ENCODE results near the gene EDN1.

EDN1 gene

DNA sequence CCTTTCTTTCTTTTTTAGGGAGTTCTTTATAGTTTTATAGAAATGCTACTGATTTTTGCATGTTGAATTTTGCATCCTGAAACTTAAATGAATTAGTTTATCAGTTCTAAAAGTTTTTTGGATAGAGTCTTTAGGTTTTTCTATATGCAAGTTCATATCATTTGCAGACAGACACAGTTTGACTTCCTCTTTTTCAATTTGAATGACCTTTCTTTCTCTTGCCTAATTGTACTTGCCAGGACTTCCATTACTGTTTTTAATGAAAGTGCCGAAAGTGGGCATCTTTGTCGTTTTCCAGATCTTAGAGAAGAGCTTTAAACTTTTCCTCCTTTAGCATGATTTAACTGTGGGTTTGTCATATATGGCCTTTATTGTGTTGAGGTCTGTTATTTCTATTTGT is 21.1 kb upstream of the EDN1 start:
- DNase-seq (ENCODE audit: low read depth in 2 of 2): no peak

DNA sequence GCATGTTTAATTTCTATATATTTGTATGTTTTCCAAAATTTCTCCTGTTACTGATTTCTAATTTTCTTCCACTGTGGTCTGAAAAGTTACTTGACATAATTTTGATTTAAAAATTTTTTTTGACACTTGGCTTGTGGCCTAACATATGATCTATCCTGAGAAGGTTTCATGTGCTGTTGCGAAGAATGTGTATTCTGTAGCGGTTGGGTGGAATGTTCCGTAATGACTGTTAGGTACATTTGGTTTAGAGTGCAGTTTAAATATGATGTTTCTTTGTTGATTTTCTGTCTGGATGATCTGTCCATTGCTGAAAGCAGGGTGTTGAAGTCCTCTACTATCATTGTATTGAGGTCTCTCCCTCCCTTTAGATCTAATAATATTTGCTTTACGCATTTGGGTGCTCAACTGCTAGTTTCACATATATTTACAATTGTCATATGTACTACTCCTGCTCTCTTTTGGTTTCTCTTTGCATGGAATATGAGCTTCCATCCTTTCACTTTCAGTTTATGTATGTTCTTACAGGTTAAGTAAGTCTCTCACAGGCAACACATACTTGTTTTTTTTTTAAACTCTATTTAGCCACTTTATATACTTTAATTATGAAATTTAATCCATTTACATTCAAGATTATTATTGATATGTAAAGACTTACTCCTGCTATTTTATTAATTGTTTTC is 19.5 kb upstream of the EDN1 start:
- no peak for DNase-seq (ENCODE audit: low read depth in 2 of 2)

DNA sequence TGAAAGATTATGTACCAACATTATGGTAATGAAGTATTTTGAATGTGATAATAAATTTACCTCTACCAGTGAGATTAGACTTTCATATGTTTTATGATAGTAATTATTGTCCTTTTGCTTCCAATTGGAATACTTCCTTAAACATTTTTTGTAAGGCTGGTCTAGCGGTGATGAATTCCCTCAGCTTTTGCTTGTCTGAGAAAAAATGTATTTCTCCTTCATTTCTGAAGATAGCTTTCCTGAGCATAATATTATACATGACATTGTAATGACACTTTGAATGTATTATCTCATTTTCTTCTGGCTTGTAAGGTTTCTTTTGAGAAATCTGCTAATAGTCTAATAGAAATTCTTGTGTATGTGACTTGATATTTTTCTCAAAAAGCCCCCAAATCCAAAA is 18.6 kb upstream of the EDN1 start:
- no peak for DNase-seq (ENCODE audit: low read depth in 2 of 2)

DNA sequence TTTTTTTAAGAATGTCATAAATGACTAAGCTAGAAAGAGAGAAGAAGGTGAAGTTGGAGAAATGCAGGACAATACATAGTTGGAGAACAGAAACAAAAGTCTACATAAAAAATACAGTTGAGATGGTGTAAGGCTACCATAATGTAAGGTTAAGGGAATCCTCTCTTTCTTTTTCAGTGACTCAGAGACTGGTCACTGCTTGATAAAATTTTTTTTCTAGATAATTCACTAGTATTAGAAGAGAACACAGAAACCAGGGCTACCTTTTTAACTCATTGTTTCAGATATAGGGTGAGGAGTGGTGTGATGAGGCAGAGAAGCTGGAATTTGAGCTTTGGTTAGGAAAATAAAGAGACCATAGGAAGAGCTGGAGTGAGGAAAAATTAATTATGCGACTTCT is 18.2 kb upstream of the EDN1 start:
- DNase-seq (ENCODE audit: low read depth in 2 of 2): no peak

DNA sequence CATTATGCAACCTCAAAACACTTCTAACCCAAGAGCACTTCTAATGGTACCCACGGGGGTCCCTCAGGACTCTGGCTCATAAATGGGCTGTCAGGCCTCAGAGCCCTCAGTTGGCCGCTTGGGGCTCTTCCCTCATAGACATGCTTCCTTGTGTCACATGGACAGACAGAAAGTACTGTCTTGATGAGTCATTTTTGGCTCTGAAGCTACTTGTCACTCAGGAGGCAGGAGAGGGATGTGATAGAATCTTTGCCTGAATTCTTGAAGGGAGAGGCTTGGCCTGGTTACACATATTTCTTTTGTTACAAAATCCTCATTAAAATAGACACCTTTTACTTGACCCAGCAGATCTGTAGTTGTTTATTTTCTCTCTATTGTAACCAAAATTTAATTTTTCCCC is 15.1 kb upstream of the EDN1 start:
- DNase-seq (ENCODE audit: low read depth in 2 of 2): no peak

DNA sequence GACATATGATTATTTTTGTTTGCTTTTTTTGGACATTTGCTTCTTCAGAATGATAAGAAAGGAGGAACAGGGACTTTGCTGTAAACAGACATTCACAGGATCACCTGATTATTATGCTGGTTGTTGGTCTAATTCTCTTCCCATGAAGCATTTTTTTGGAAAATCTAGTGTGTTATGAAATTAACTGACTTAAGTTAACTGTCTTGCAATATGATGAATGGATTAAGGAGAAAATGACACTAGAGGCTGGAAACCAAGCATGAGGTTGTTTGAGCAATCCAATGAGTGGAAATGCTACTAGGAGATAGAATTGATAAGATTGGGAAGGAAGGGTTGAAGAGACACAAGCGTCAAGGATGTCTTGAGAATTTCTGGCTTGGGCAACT is 13.2 kb upstream of the EDN1 start:
- no peak for DNase-seq (ENCODE audit: low read depth in 2 of 2)

DNA sequence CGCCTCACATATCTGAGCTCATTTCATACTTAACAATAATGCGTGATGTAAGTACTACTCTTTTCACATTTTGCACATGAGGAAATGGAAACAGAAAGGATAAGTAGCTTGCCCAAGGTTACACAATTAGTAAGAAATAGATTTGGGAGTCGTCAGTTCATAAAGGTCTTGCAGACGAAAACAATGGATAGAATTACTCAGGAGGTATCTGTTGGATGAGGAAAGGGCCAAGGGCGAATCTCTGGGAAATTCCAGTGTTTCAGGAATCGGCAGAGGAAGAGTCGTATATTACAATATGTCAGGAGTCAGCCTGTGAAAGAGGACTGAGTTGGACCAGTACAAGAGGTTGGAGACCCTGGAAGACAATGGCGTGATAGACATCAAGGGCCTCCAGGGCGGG is 12.8 kb upstream of the EDN1 start:
- no peak for DNase-seq (ENCODE audit: low read depth in 2 of 2)

DNA sequence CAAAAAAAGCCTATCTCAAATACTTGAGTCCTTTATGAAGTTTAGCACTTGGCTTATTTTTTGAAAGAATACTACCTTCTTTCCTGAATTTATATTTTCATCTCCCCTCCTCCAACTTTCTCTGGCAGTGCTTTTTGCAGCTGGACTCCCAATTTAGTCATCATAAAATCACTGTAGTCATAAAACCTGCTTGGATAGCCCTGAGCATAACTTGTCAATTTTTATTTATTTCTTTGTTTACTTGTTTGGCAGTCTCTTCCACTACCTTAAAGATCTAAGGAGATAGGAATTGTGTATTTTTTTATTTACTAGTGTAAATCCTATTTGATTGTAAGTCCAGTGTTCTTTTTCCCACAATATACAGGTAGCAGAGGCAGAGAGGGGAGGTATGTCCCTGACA is 11.2 kb upstream of the EDN1 start:
- DNase-seq (ENCODE audit: low read depth in 2 of 2): no peak

DNA sequence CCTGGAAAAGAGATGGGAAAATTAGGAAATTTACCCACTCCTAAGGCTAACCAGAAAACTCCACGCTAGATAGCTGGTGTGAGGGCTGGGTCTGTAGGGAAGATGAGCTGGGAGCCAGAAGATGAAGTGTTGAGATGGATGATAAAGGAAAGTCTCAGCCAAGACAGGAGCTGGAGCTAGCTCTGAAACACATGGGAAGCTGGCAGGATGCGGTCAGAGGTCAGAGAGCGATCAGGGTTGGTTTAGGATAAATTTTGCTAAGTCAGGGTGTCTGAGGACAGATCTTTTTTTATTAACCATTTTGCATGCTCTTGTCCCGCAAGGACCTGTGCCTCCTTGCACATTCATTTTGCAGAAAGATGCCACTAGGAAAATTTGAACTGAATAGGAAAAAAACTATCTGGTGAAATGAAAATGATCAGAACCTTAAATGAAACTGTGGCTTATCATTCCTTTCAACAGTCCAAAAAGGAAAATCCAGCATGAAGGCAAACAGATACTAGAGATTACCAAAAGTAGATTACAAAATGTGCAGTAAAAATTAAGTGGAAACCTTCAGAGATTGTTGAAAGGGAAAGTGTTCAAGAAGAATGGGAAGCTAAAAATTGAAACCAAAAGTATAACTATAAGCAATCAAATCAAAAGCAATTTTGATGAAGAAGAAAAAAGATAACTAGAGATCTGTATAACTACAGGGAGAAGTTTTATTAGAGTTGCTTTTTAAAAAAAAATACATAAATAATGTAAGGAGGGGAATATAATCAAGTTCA is 10.7 kb upstream of the EDN1 start:
- no peak for DNase-seq (ENCODE audit: low read depth in 2 of 2)

DNA sequence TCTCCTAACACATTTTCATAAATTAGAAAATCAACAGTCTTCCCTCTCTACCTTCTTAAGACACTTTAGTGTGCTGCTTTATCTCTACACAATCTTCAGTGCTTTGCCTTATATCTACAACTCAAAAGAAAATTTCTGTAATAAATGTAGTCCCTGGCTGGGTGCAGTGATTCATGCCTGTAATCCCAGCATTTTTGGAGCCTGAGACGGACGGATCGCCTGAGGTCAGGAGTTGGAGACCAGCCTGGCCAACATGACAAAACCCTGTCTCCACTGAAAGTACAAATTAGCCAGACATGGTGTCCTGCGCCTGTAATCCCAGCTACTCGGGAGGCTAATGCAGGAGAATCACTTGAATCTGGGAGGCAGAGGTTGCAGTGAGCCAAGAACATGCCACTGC is 9.7 kb upstream of the EDN1 start:
- DNase-seq (ENCODE audit: low read depth in 2 of 2): no peak

DNA sequence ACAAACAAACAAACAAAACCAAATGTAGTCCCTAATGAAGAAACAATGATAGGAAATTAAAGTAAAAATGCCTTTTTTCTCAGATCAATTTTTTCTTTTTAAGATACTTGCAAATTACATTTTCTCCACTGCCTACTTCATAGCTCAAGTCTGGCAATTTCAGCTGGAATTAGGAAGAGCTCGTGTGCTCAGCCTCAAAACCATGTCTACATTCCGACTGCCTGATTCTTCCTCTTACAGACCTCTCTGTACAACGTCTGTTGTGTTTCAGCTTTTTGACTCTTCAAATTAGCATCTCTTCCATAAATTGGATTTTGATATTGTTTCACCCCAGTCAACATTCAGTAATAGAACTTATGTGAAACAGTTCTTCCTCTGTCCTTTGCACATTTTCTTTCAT is 9.3 kb upstream of the EDN1 start:
- no peak for DNase-seq (ENCODE audit: low read depth in 2 of 2)

DNA sequence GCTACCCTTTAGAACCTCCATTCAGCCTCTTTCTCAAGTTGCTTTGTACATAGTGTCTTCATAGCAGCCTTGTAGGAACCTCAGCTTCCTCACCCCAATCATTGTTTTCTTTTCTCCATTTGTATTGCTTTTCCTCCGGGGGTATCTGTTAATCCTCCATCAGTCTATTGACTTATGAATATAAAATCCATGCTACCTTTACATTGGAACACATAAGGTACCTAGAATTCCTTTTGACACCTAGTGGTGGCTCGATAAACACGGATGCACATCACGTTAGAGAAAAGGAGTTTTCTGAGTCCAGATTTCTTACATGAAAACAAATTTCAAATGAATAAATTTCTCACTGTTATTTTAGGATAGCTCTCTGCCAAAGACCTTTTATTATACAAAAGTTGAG is 6.3 kb upstream of the EDN1 start:
- no peak for DNase-seq (ENCODE audit: low read depth in 2 of 2)

DNA sequence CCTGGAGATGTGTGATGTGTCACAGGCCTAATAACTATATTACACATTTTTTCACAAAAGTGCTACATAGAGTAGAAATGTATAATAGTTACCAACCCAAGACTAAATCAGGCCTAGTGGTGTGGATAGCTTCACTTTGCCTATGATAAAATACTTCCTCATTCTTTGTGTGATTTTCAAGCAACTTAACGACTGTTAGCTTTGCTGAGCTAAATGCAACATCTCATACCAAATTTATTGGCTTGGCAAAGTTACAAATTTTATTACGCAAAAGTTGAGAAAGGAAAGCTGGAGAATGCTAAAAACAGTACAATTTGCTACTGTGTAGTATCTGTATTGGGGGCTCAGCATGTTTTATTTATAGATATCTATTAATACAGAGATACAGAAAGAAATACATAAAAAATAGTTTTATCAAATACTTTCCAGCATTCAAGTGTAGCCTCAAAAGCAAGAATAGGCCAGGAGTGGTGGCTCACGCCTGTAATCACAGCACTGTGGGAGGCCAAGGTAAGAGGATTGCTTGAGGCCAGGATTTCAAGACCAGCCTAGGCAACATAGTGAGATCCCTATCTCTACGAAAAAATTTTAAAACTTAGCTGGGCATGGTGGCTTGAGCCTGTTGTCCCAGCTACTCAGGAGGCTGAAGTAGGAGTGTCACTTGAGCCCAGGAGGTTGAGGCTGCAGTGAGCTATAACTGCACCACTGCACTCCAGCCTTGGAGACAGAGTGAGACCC is 3.6 kb upstream of the EDN1 start:
- no peak for DNase-seq (ENCODE audit: low read depth in 2 of 2)

DNA sequence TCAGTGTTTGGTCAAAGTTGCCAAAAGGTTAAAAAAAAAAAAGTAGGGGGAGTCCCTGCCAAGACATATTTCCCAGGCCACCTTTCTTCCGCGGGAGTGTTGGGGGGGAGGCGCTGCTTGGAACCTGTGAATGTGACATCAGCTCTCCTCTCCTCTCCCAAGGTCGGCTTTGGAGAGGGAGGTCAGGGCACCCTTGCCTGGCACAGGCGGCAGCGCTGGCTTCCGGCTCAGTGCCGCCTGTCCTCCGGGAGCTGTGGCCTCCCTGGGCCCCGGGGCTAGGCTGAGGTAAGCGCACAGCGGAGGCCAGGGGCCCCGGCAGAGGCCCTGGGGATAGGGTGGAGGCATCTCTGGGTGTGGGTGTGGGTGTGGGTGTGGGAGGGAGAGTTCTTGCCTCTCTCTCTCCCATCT is 1.9 kb upstream of the EDN1 start:
- no peak for DNase-seq (ENCODE audit: low read depth in 2 of 2)

DNA sequence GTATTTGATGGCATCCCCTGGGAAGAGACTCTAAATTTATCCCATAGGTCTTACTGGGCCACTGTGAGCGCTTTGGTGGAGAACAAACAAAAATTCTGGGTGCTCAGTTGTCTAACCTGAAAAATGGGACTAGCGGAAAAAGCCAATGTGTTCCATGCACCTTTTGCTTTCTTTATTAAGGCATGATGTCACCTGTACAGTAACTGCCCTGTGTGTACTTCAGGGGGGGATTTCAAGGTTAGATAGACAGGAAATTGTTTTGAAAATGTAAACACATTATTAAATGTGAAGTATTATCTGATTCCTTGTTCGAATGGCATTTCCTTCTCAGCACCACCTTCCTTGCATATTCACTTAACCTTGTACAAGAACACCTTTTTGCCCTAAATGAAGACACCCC is 1.2 kb upstream of the EDN1 start:
- DNase-seq (ENCODE audit: low read depth in 2 of 2): no peak

DNA sequence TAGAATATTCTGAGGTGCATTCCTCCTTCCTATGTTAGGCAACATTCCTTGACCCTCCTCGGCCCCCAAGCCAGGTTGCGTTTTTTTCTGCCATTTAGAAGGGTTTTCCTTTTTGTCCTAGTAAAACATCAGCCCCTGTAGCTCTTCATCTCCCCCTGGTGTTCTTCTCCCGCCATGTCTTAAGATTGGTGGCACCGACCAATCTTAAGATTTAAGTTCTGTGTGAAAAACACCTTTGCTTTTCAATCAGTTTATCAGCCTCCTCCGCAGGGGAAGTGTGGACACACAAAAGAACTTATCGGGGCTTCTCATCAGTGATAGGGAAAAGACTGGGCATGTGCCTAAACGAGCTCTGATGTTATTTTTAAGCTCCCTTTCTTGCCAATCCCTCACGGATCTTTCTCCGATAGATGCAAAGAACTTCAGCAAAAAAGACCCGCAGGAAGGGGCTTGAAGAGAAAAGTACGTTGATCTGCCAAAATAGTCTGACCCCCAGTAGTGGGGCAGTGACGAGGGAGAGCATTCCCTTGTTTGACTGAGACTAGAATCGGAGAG is 719 bp upstream of the EDN1 start:
- peak; percentile 3 to 17 for DNase-seq (ENCODE audit: low read depth in 2 of 2)

DNA sequence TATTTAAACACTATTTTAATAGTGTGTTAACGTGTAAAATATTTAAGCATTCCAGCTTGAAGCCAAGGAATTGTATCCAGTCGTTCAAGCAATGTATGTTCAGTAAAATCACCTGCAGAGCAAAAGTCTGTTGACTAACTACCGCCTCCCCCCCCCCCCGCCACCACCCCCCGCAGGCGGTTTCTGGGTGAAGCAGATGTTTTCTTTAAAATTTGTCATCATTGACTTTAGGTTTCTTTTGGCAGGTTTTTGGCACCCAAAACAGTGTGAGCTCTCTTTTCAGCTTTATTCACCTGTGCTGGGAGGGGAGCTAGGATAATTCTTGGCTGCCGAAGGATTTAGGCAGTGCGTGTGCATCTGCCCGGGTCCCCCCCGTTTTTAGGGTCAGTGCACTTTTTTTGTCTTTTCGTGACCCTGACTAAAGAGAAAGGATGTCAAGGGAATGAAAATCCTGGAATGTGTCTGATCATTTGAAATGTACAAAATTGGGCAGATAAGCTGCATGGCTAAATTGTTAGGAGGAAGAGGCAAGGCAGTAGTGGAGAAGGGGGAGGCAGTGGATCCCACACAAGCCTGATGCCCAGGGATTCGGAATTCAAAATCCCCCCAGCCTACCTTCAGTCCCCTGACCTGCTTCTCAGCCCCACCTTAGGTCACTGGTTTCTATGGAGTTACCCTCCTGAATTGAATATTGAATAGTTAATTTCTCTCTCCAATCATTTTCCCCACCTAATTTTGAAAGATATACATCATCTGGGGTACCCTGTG is 1.1 kb downstream of the EDN1 start:
- DNase-seq (ENCODE audit: low read depth in 2 of 2): no peak

DNA sequence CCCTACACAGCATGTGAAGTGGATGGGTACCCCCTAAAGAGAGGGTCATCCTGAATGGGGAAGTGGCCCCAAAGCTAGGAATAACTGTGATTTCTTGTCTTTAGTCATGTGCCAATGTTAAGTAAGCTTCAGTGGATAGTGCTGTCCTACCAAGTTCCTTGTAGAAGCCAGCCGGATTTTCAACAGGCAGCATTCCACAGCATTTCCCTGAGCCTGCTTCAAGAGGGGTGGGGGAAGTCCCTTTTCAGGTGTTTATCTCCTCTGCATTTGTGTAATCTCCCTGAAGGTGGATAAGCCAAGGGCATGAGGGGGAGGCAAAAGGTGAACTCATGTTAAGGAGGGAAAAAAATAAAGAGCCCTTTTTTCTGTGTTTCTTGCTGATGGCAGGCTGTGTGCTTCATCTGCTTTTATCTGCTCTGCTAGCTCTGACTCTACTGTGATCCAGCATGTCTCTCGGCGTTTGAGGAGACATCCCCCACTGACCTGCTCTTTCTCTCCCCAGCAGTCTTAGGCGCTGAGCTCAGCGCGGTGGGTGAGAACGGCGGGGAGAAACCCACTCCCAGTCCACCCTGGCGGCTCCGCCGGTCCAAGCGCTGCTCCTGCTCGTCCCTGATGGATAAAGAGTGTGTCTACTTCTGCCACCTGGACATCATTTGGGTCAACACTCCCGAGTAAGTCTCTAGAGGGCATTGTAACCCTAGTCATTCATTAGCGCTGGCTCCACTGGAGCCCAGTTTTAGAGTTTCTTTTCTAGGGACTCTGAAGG is 1.9 kb downstream of the EDN1 start:
- DNase-seq (ENCODE audit: low read depth in 2 of 2): no peak

DNA sequence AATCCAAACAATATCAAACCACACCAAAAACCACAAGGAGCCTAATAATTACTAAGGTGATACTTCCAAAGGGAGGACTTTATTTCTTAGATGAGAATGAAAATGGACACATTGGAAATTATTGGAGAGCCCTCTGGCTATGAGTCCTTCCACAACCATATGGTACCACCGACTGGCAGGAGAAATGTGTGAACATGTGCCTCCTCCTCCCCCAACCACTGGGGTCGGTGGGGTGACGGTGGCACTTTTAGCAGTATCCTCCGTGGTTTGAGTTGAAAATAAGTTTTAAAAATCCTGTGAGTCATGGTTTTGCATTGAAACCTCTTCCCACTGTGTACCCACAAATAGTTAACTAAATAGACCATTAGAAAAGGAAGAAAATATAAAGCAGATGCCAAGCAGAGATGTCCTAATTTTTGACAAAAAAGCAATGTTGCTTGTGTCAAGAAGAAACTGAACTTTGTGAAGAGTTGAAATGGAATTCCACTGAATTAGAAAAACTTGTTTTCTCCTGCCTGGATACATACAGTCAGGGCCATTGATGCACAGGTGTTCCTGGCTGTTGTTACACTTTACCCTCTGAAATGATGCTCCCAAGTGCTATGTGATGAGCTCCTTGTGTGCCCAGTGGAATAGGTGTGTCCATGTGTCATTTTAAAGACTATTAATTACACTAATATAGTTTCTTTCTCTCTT is 3.2 kb downstream of the EDN1 start:
- no peak for DNase-seq (ENCODE audit: low read depth in 2 of 2)

DNA sequence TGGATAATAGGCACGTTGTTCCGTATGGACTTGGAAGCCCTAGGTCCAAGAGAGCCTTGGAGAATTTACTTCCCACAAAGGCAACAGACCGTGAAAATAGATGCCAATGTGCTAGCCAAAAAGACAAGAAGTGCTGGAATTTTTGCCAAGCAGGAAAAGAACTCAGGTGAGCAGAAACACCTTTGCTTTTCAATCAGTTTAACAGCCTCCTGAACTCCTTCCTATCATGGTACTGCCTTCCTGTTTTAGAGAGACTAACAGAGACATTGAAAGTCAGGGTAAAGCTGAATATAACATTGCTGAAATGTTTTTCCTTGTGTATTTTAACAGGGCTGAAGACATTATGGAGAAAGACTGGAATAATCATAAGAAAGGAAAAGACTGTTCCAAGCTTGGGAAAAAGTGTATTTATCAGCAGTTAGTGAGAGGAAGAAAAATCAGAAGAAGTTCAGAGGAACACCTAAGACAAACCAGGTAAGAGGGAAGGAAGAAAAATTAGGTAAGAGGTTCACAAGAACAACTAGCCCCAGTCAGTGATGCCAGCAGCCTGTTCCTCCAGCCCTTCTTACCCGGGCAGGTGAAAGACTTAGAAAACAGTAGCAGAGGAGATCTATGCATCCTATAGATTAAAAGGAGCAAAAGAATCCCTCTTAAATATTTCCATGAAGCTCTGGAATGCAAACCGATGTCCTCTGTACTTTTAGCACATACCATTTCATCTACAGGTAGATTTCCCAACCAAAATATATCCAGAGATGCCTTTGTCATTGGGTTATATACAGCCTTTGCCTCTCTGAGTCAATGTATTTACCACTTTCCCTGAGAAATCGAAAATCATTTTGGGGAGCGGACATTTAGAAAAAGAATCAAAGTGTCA is 4.0 kb downstream of the EDN1 start:
- no peak for DNase-seq (ENCODE audit: low read depth in 2 of 2)

Data from stimulated activated CD4-positive, alpha-beta T cell treated with anti-CD3 and anti-CD28 coated beads, Interleukin-1b, Interleukin-23, amount 100 ng/mL, for 1 hour (primary cell).